Measurements from ENCODE around the gene CCNC. TPM values are rescaled to one million over a fixed set of nuclear protein-coding genes. Genes with fewer than 3 reads are reported as not detected.
"Not testable (repeated sequence)": the region's sequence is repeated elsewhere in the genome, so short reads cannot be mapped to it uniquely, and the experiment has no call there.

The CCNC gene
- total and polyA plus RNA-seq, 2 of the 13 experiments (the other 11 are each of a cell fraction or from before 2014, with no cell fraction given), result 69.6 to 141 TPM

- ChIA-PET POLR2A (no interaction called here), CTCF (ENCODE audit: low intra/inter-chr PET ratio, low total read pairs) (no interaction called here)
- Histone ChIP-seq H3K4me3 (replicated peaks in 1 of 3; ENCODE audit: insufficient read depth in 1 of 3, low read depth in 2 of 3, low read length in 3 of 3) (peak overlapping the region in 1 of 3 experiments; percentile 66; a peak in 2 of 6 replicates), H3K27ac (ENCODE audit: extremely low read length, insufficient read depth, low read length) (no peak overlapping the region), H3K79me2 (ENCODE audit: insufficient read depth, low read length) (no peaks in the 10 kb centered on the region), H3K36me3 (replicated peaks in 1 of 2; ENCODE audit: control insufficient read depth in 1 of 2, insufficient read depth in 2 of 2, low read length in 2 of 2) (no peaks in the 10 kb centered on the region), H3K9ac (ENCODE audit: insufficient read depth, low read depth, low read length) (no peak overlapping the region), H2AFZ (ENCODE audit: low read length) (no peak overlapping the region), H3K27me3 (ENCODE audit: control insufficient read depth in 1 of 2, insufficient read depth in 2 of 2, low read length in 2 of 2) (peaks cover 12 to 68% of the 10 kb centered on the region in 2 experiments; a peak in 4 of 5 replicates), H3K9me3 (ENCODE audit: low read length) (no peaks in the 10 kb centered on the region), H4K20me1 (ENCODE audit: insufficient read depth, low read length) (no peaks in the 10 kb centered on the region), H3K4me1 (ENCODE audit: insufficient read depth, low read length) (peaks cover 21% of the 10 kb centered on the region), H3K4me2 (ENCODE audit: low read depth, low read length) (peak overlapping the region; percentile 79)
- ATAC-seq (peak; percentile 36), FAIRE-seq (no peak), DNase-seq (ENCODE audit: low spot score) (no peak)
- WGBS (ENCODE audit: low lambda C conversion rate), result 42% methylated on average over 33 of the region's 54 CpGs
- intact Hi-C loops (cut with micrococcal nuclease; ENCODE audit: unreplicated experiment), result loop anchor here (2.0 kb wide), 1 partner anchor 14 kb away; no protein-coding TSS in a partner anchor
- BruUV-seq (replicated peaks), result no TSS peak
- in situ Hi-C loops (cut with HindIII; ENCODE audit: extremely low pct_ligation_motif_present, low pct_unique_long_range_greater_than_20kb), result no loop called here
- TF ChIP-seq ZNF800 (CRISPR knock-in tag; IDR thresholded peaks at IDR 0.05) (0 out of 2 replicates have a peak, but pooled peaks have one; percentile 24), ZNF20 (CRISPR knock-in tag; IDR thresholded peaks at IDR 0.05) (no peak)
Measured at GRCh38 chr6:99602520-99603420, 34.3 kb upstream of the CCNC start.

GRCh38 chr6:99594696-99595095 is 26.2 kb upstream of the CCNC start:
- H3K4me2 ChIP-seq (ENCODE audit: low read depth, low read length); H3K4me1 ChIP-seq (ENCODE audit: insufficient read depth, low read length); H2AFZ ChIP-seq (ENCODE audit: low read length); H3K27ac ChIP-seq (ENCODE audit: extremely low read length, insufficient read depth, low read length); CTCF ChIA-PET (ENCODE audit: low intra/inter-chr PET ratio, low total read pairs); H3K9ac ChIP-seq (ENCODE audit: insufficient read depth, low read depth, low read length); H3K36me3 ChIP-seq (replicated peaks in 1 of 2; ENCODE audit: control insufficient read depth in 1 of 2, insufficient read depth in 2 of 2, low read length in 2 of 2); H4K20me1 ChIP-seq (ENCODE audit: insufficient read depth, low read length); FAIRE-seq; H3K4me3 ChIP-seq (replicated peaks in 1 of 3; ENCODE audit: insufficient read depth in 1 of 3, low read depth in 2 of 3, low read length in 3 of 3); ATAC-seq; H3K9me3 ChIP-seq (ENCODE audit: low read length); POLR2A ChIA-PET; BruUV-seq (replicated peaks); in situ Hi-C loops (cut with HindIII; ENCODE audit: extremely low pct_ligation_motif_present, low pct_unique_long_range_greater_than_20kb); DNase-seq (ENCODE audit: low spot score); H3K79me2 ChIP-seq (ENCODE audit: insufficient read depth, low read length); intact Hi-C loops (cut with micrococcal nuclease; ENCODE audit: unreplicated experiment): not testable (repeated sequence)
- peak; percentile 62; the same call in 1 of the 2 replicates for TF ChIP-seq ZNF564 (CRISPR knock-in tag; IDR thresholded peaks at IDR 0.05)
- H3K27me3 ChIP-seq (ENCODE audit: control insufficient read depth in 1 of 2, insufficient read depth in 2 of 2, low read length in 2 of 2), result peaks cover 5 to 30% of the 10 kb centered on the region in 2 experiments
- WGBS (ENCODE audit: low lambda C conversion rate), result 19% methylated on average over 8 of the region's 8 CpGs
